HEK293 (cell line): Measurements from ENCODE around the gene NMT2.

Experiments
- CTCF ChIP-seq: fragments of 450-650 bp; formaldehyde crosslinking; IDR thresholded peaks from 2 replicates; pipeline ENCODE4 v1.5.1; 2016; ENCODE audit warnings: missing biosample characterization, missing genetic modification characterization
- MYNN ChIP-seq: fragments of 450-650 bp; formaldehyde crosslinking; IDR thresholded peaks from 2 replicates; pipeline ENCODE4 v1.5.1; 2016; ENCODE audit warnings: missing biosample characterization, missing genetic modification characterization, borderline replicate concordance
- MZF1 ChIP-seq: fragments of 450-650 bp; formaldehyde crosslinking; IDR thresholded peaks from 2 replicates; pipeline ENCODE4 v1.5.1; 2017; ENCODE audit warnings: missing biosample characterization, missing genetic modification characterization, borderline replicate concordance
- ZBTB1 ChIP-seq: fragments of 450-650 bp; formaldehyde crosslinking; IDR thresholded peaks from 2 replicates; pipeline ENCODE4 v1.5.1; 2016; ENCODE audit warnings: missing biosample characterization, missing genetic modification characterization
- ZBTB6 ChIP-seq: fragments of 450-650 bp; formaldehyde crosslinking; IDR thresholded peaks from 2 replicates; pipeline ENCODE4 v1.5.1; 2017; ENCODE audit warnings: missing biosample characterization, missing genetic modification characterization
- ZNF37A ChIP-seq: fragments of 450-650 bp; IDR thresholded peaks from 2 replicates; pipeline ENCODE4 v1.5.1; 2018; ENCODE audit warnings: missing biosample characterization, missing genetic modification characterization
- ZNF768 ChIP-seq: fragments of 450-650 bp; formaldehyde crosslinking; IDR thresholded peaks from 2 replicates; pipeline ENCODE4 v1.5.1; 2018; ENCODE audit warnings: missing biosample characterization, mild to moderate bottlenecking, missing genetic modification characterization

GRCh38 chr10:15072358-15072757 is 96.1 kb downstream of the NMT2 start:
- TF ChIP-seq ZNF37A (tag by site-specific recombination) (no peak), ZBTB6 (tag by site-specific recombination) (no peak), CTCF (tag by site-specific recombination) (no peak), ZNF768 (tag by site-specific recombination) (no peak), MZF1 (no peak), MYNN (no peak), ZBTB1 (tag by site-specific recombination) (no peak)
